ENCODE results near the gene GPT2.

GPT2 gene

GRCh38 chr16:46883690-46884512 lies at the start of gene GPT2:
GPT2 (plus strand) TSS chr16:46884362; CDS start chr16:46884716, 354 bp downstream.
- peak; percentile 41 to 99 (median 96) for DNase-seq

GRCh38 chr16:46836534-46837530 lies 47.3 kb upstream of the GPT2 start:
- no peak for DNase-seq

GRCh38 chr16:46839986-46840443 lies 44.1 kb upstream of the GPT2 start:
- DNase-seq: no peak

GRCh38 chr16:46842192-46842895 lies 41.8 kb upstream of the GPT2 start:
- DNase-seq: no peak

- no peak for DNase-seq
Observed at GRCh38 chr16:46843898-46844642, 40.1 kb upstream of the GPT2 start.

GRCh38 chr16:46844771-46845170 lies 39.4 kb upstream of the GPT2 start:
- DNase-seq: no peak

- no peak for DNase-seq
Observed at GRCh38 chr16:46845952-46846351, 38.2 kb upstream of the GPT2 start.

GRCh38 chr16:46848768-46849764 lies 35.1 kb upstream of the GPT2 start:
- DNase-seq: no peak

GRCh38 chr16:46850619-46851555 lies 33.3 kb upstream of the GPT2 start:
- DNase-seq: no peak

- DNase-seq: no peak
Observed at GRCh38 chr16:46852130-46852529, 32.0 kb upstream of the GPT2 start.

GRCh38 chr16:46853713-46854443 lies 30.3 kb upstream of the GPT2 start:
- DNase-seq: peak in 13 of 14 donors; percentile 20 to 81 (median 65)

GRCh38 chr16:46854846-46855245 lies 29.3 kb upstream of the GPT2 start:
- DNase-seq: no peak

- no peak for DNase-seq
Observed at GRCh38 chr16:46855389-46855788, 28.8 kb upstream of the GPT2 start.

GRCh38 chr16:46857368-46857945 lies 26.7 kb upstream of the GPT2 start:
- DNase-seq: peak in 5 of 14 donors; percentile 6 to 46 (median 28)

- peak in 1 of 14 donors; percentile 16 for DNase-seq
Observed at GRCh38 chr16:46858151-46858550, 26.0 kb upstream of the GPT2 start.

GRCh38 chr16:46859719-46860152 lies 24.4 kb upstream of the GPT2 start:
- no peak for DNase-seq

- DNase-seq: no peak
Observed at GRCh38 chr16:46862555-46863447, 21.4 kb upstream of the GPT2 start.
